Endothelial cell of umbilical vein (primary cell): ENCODE data around the gene GIGYF2. TPM values are rescaled to one million over a fixed set of nuclear protein-coding genes. Genes with fewer than 3 reads are reported as not detected.

ENCODE experiments used
- BruUV-seq: library from RNA; stranded (reverse); fragments of 400-500 nt; replicated peaks from 2 replicates; lab custom pipeline; 2021; lab: Mats Ljungman, UMichigan
- CTCF ChIA-PET: fragments of 300-600, 350-600 bp; sonication (Branson Sonifier 250); formaldehyde crosslinking; loops from one replicate; lab custom pipeline; 2021; ENCODE audit warnings: antibody characterized with exemption, inconsistent platforms; lab: Charles Lee
- POLR2A ChIA-PET: fragments of 300-600, 350-600 bp; sonication (Branson Sonifier 250); formaldehyde crosslinking; loops from one replicate; lab custom pipeline; 2021; ENCODE audit warnings: antibody characterized with exemption, inconsistent platforms; lab: Charles Lee
- DNase-seq: peaks from one replicate; pipeline ENCODE4 v3.0.0-alpha.2; 2011; ENCODE audit warnings: low read depth, low spot score
- FAIRE-seq: peaks from 2 replicates; lab custom pipeline; 2011; peaks lifted over from hg19 to GRCh38; lab: Jason Lieb, UNC
- H2AFZ ChIP-seq: 2 replicates; pipeline ENCODE4 v1.6.0; 2012; ENCODE audit warnings: low read depth, low read length, control low read depth, inconsistent platforms
- H3K27ac ChIP-seq: 2 replicates; pipeline ENCODE4 v1.5.1; 2011; ENCODE audit warnings: low read depth, mild to moderate bottlenecking, control low read depth, low read length, moderate library complexity; ENCODE audit not compliant: insufficient read depth
- H3K27me3 ChIP-seq, 2 experiments: 2 replicates each; pipeline versions ENCODE4 v1.6.0 to v1.6.1; 2011; ENCODE audit warnings: low read length in 2 of 2, mixed read lengths in 1 of 2; ENCODE audit not compliant: control insufficient read depth in 2 of 2, insufficient read depth in 2 of 2
- H3K36me3 ChIP-seq, 2 experiments: 2 replicates in 1 of 2; 3 replicates in 1 of 2; pipeline ENCODE4 v1.5.1; 2011; ENCODE audit warnings: low read length in 2 of 2, mild to moderate bottlenecking in 1 of 2, moderate library complexity in 1 of 2; ENCODE audit not compliant: control insufficient read depth in 2 of 2, insufficient read depth in 2 of 2; ENCODE audit errors: extremely low read depth in 1 of 2
- H3K4me1 ChIP-seq: 3 replicates; pipeline ENCODE4 v1.5.1; 2011; ENCODE audit warnings: mild to moderate bottlenecking, low read length; ENCODE audit not compliant: control insufficient read depth, insufficient read depth; ENCODE audit errors: extremely low read depth
- H3K4me2 ChIP-seq: 2 replicates; pipeline ENCODE4 v1.6.1; 2011; ENCODE audit warnings: low read length, control low read depth, mixed read lengths; ENCODE audit not compliant: insufficient read depth
- H3K4me3 ChIP-seq, 3 experiments: fragments of 200-600 bp in 1 of 3; sonication (generic), shearing (Covaris generic) in 1 of 3; replicated peaks in 1 of 3; 2 replicates each; pipeline ENCODE4 v1.5.1; 2011 to 2016; ENCODE audit warnings: control low read depth in 3 of 3, low read length in 3 of 3, mild to moderate bottlenecking in 2 of 3, inconsistent platforms in 1 of 3, low read depth in 1 of 3, moderate library complexity in 1 of 3; ENCODE audit not compliant: insufficient read depth in 1 of 3
- H3K79me2 ChIP-seq: 2 replicates; pipeline ENCODE4 v1.6.0; 2012; ENCODE audit warnings: low read length, inconsistent platforms; ENCODE audit not compliant: control insufficient read depth, insufficient read depth
- H3K9ac ChIP-seq: replicated peaks from 2 replicates; pipeline ENCODE3; 2011; ENCODE audit warnings: low read length, control low read depth; ENCODE audit not compliant: insufficient read depth; ENCODE audit errors: extremely low read depth
- H3K9me1 ChIP-seq: replicated peaks from 3 replicates; pipeline ENCODE4 v1.6.0; 2011; ENCODE audit warnings: mild to moderate bottlenecking, low read length; ENCODE audit not compliant: control insufficient read depth, insufficient read depth; ENCODE audit errors: extremely low read depth
- H3K9me3 ChIP-seq: replicated peaks from 2 replicates; pipeline ENCODE4 v1.5.1; 2012; ENCODE audit warnings: low read length, inconsistent platforms; ENCODE audit not compliant: control insufficient read depth, insufficient read depth
- H4K20me1 ChIP-seq: replicated peaks from 2 replicates; pipeline ENCODE3; 2011; ENCODE audit warnings: mild to moderate bottlenecking, low read length; ENCODE audit not compliant: control insufficient read depth, insufficient read depth; ENCODE audit errors: extremely low read depth
- EZH2 ChIP-seq: IDR thresholded peaks from 2 replicates; pipeline ENCODE4 v1.6.1; 2012; ENCODE audit warnings: borderline replicate concordance, low read depth, mild to moderate bottlenecking, moderate library complexity, low read length, inconsistent platforms; ENCODE audit not compliant: severe bottlenecking
- FOS ChIP-seq: IDR thresholded peaks from 2 replicates; pipeline ENCODE4 v1.6.1; 2011; ENCODE audit warnings: mild to moderate bottlenecking, low read length, moderate library complexity, borderline replicate concordance; ENCODE audit not compliant: insufficient read depth
- GATA2 ChIP-seq: IDR thresholded peaks from 2 replicates; pipeline ENCODE4 v1.7.0; 2011; ENCODE audit warnings: low read depth, mild to moderate bottlenecking, moderate library complexity, mixed read lengths, low read length; ENCODE audit not compliant: insufficient read length, insufficient read depth
- JUN ChIP-seq: IDR thresholded peaks from 2 replicates; pipeline ENCODE4 v1.6.1; 2011; ENCODE audit warnings: borderline replicate concordance, low read depth; ENCODE audit not compliant: insufficient read length, insufficient read depth
- MYC ChIP-seq: IDR thresholded peaks from one replicate; pipeline ENCODE4 v1.6.1; 2011; ENCODE audit warnings: mild to moderate bottlenecking, low read depth, low read length
- POLR2A ChIP-seq: IDR thresholded peaks from 2 replicates; pipeline ENCODE4 v1.6.1; 2012; ENCODE audit warnings: low read depth, mild to moderate bottlenecking, control low read depth, low read length
- POLR2AphosphoS5 ChIP-seq: IDR thresholded peaks from 2 replicates; pipeline ENCODE4 v1.6.1; 2012; ENCODE audit warnings: low read depth, mild to moderate bottlenecking, control low read depth, low read length, moderate library complexity; ENCODE audit not compliant: insufficient read depth
- dilution Hi-C: fragments of 300-500 bp; cut with MboI; formaldehyde crosslinking; loops from one replicate; pipeline ENCODE4 v1.15.0; 2019; ENCODE audit warnings: low sequenced_read_pairs; ENCODE audit not compliant: extremely low pct_ligation_motif_present
- intact Hi-C: fragments of 100-400 bp; cut with micrococcal nuclease; formaldehyde crosslinking; loops from one replicate; pipeline ENCODE4 v1.10.0; 2022
- polyA plus RNA-seq, 4 experiments: library from polyadenylated mRNA; depleted of rRNA in 3 of 4; stranded (reverse) in 3 of 4; unstranded in 1 of 4; fragments of >200 nt; gene quantifications; 2 replicates each; pipeline versions ENCODE4 v1.2.1 to v1.2.3, GENCODE V29; 2011 to 2012; ENCODE audit warnings: missing spikeins in 1 of 4
- total RNA-seq: library from RNA; stranded (reverse); gene quantifications from 2 replicates; pipeline ENCODE4 v1.2.3, GENCODE V29; 2021
- TF ChIP-seq, protein P1 (sequence below): IDR thresholded peaks from 2 replicates; pipeline ENCODE4 v1.6.1; 2011; ENCODE audit not compliant: insufficient read depth, insufficient read length
- TF ChIP-seq, protein P2 (sequence below), 2 donors: IDR thresholded peaks; 1 replicate in 1 of 2; 2 replicates in 1 of 2; pipeline ENCODE4 v1.5.1; 2011; ENCODE audit warnings: low read length in 2 of 2, mild to moderate bottlenecking in 2 of 2, moderate library complexity in 2 of 2, control low read depth in 1 of 2, inconsistent platforms in 1 of 2, low read depth in 1 of 2; ENCODE audit not compliant: insufficient read depth in 1 of 2; ENCODE audit errors: extremely low read depth in 1 of 2

Gene GIGYF2
- total and polyA plus RNA-seq, 2 donors (not counting 3 experiments of a cell fraction or from before 2014, with no cell fraction given) = 22.9 to 56.4 TPM

DNA sequence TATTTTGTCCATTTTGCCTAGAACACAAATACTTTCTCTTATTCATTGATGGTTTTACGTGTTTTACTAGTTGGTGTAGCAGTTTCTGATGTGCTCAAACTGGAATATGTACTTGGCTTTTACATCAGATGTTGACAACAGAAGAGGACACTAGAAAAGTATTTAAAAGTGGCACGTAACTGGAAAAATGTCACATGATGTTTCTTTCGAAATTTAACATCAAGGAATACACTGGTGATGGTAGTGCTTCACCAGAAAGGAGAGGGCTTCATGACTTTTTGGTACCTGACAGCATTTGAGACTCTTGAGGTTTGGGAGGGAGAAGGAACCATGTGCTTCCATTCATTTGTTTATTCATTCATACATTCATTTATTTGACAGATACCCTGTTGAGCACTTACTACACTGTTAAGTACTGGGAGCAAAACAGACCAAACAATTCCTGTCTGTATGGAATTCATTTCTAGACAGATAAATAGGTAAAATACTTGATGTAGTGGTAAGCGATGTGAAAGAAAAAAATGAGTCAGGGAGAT lies 1.5 kb downstream of the GIGYF2 start:
- H3K9me3 ChIP-seq = no peaks in the 10 kb centered on the region
- peaks cover 19% of the 10 kb centered on the region for H3K4me1 ChIP-seq
- peak overlapping the region; percentile 72 for H3K4me2 ChIP-seq
- TF ChIP-seq JUN (no peak), POLR2A (no peak), EZH2 (no peak), MYC (no peak), FOS (no peak), GATA2 (no peak), POLR2AphosphoS5 (no peak)
- TF ChIP-seq, protein P1, sequence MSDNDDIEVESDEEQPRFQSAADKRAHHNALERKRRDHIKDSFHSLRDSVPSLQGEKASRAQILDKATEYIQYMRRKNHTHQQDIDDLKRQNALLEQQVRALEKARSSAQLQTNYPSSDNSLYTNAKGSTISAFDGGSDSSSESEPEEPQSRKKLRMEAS = no peak
- TF ChIP-seq, protein P2, sequence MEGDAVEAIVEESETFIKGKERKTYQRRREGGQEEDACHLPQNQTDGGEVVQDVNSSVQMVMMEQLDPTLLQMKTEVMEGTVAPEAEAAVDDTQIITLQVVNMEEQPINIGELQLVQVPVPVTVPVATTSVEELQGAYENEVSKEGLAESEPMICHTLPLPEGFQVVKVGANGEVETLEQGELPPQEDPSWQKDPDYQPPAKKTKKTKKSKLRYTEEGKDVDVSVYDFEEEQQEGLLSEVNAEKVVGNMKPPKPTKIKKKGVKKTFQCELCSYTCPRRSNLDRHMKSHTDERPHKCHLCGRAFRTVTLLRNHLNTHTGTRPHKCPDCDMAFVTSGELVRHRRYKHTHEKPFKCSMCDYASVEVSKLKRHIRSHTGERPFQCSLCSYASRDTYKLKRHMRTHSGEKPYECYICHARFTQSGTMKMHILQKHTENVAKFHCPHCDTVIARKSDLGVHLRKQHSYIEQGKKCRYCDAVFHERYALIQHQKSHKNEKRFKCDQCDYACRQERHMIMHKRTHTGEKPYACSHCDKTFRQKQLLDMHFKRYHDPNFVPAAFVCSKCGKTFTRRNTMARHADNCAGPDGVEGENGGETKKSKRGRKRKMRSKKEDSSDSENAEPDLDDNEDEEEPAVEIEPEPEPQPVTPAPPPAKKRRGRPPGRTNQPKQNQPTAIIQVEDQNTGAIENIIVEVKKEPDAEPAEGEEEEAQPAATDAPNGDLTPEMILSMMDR (IDR thresholded peaks at IDR 0.05; ENCODE audit: extremely low read depth in 1 of 2, insufficient read depth in 1 of 2, low read depth in 1 of 2, low read length in 2 of 2) = no peak
- H3K9me1 ChIP-seq = no peaks in the 10 kb centered on the region
- ChIA-PET CTCF (no interaction called here), POLR2A (no interaction called here)
- DNase-seq (no peak), FAIRE-seq (no peak)
- BruUV-seq = TSS peak; percentile 53
- intact Hi-C loops = no loop called here
- no peak overlapping the region for H3K27ac ChIP-seq
- peak overlapping the region; percentile 92 for H3K9ac ChIP-seq
- peaks cover 64% of the 10 kb centered on the region for H3K79me2 ChIP-seq
- dilution Hi-C loops = no loop called here
- no peaks in the 10 kb centered on the region for H3K36me3 ChIP-seq
- peak overlapping the region in 2 of 3 experiments; percentile 80 to 98 for H3K4me3 ChIP-seq
- no peaks in the 10 kb centered on the region for H3K27me3 ChIP-seq
- no peaks in the 10 kb centered on the region for H4K20me1 ChIP-seq
- no peak overlapping the region for H2AFZ ChIP-seq
